WERI-Rb-1 (cell line): ENCODE data around the gene USP24.
A peak's percentile ranks its signal among the peaks of the same experiment; 100 is the strongest.

Source experiments
- DNase-seq: peaks from one replicate; pipeline ENCODE4 v3.0.0-alpha.2; 2020
- H3K27ac ChIP-seq: fragments of 250-450 bp; sonication (Bioruptor Pico); 2 replicates; pipeline ENCODE4 v1.5.1; 2020; ENCODE audit warnings: mild to moderate bottlenecking, moderate library complexity
- H3K27me3 ChIP-seq: fragments of 250-450 bp; sonication (Bioruptor Pico); 2 replicates; pipeline ENCODE4 v1.5.1; 2021; ENCODE audit warnings: mild to moderate bottlenecking, low read depth, moderate library complexity; ENCODE audit not compliant: insufficient read depth, severe bottlenecking
- H3K36me3 ChIP-seq: fragments of 250-450 bp; sonication (Bioruptor Pico); 2 replicates; pipeline ENCODE4 v1.5.1; 2020; ENCODE audit warnings: mild to moderate bottlenecking, moderate library complexity
- H3K4me3 ChIP-seq: 2 replicates; pipeline ENCODE4 v1.5.1; 2011; ENCODE audit warnings: low read depth, mild to moderate bottlenecking, control low read depth, low read length
- H3K9me3 ChIP-seq: fragments of 250-450 bp; sonication (Bioruptor Pico); 2 replicates; pipeline ENCODE4 v1.5.1; 2021; ENCODE audit warnings: mild to moderate bottlenecking, moderate library complexity; ENCODE audit not compliant: severe bottlenecking
- TF ChIP-seq, protein P1 (sequence below): IDR thresholded peaks from 2 replicates; pipeline ENCODE4 v1.5.1; 2011; ENCODE audit warnings: low read depth, mild to moderate bottlenecking, control low read depth, inconsistent platforms, low read length

The USP24 gene

DNA sequence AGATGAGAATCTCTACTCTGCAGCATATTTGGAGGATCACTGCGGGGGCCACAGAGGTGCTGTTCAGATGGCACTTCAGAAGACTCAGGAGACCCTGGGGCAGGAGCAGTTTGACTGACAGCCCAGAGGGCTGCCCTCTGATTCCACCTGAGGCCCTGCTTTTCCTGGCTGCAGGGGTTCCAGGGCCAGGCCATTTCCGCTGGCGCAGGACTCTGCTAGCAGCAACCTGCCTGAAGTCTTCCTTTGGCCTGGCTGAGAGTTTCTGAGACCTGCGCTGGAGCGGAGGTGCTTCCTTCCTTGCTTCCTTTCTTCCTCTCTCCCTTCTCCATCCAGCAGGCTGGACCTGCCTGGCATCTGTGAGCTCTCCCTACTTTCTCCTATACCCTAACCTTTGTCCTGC is 164.0 kb downstream of the USP24 start:
- no peak for DNase-seq
- TF ChIP-seq, protein P1, sequence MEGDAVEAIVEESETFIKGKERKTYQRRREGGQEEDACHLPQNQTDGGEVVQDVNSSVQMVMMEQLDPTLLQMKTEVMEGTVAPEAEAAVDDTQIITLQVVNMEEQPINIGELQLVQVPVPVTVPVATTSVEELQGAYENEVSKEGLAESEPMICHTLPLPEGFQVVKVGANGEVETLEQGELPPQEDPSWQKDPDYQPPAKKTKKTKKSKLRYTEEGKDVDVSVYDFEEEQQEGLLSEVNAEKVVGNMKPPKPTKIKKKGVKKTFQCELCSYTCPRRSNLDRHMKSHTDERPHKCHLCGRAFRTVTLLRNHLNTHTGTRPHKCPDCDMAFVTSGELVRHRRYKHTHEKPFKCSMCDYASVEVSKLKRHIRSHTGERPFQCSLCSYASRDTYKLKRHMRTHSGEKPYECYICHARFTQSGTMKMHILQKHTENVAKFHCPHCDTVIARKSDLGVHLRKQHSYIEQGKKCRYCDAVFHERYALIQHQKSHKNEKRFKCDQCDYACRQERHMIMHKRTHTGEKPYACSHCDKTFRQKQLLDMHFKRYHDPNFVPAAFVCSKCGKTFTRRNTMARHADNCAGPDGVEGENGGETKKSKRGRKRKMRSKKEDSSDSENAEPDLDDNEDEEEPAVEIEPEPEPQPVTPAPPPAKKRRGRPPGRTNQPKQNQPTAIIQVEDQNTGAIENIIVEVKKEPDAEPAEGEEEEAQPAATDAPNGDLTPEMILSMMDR, result no peak
- Histone ChIP-seq H3K27ac (no peak overlapping the region), H3K36me3 (no peaks in the 10 kb centered on the region), H3K27me3 (no peaks in the 10 kb centered on the region), H3K4me3 (no peak overlapping the region), H3K9me3 (no peaks in the 10 kb centered on the region)

DNA sequence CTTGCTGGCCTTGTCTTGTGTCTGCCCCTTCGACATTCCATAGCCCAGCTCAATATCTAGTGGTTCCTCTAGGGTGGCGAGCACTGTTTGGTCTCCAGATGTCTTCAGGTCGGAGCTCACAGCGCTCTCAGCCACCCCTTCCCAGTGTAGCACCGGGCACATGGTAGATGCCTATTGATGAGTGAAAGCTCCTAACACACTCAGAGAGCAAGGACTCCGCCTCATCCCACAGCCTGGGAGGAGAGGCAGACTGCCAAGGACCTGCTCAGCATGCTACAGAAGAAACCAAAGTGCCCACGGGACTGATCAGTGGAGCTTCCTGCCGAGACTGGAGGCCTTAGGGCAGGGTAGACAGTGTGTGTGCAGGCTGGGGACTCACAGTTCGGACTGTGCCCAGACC is 164.9 kb downstream of the USP24 start:
- Histone ChIP-seq H3K27ac (no peak overlapping the region), H3K36me3 (no peaks in the 10 kb centered on the region), H3K27me3 (no peaks in the 10 kb centered on the region), H3K4me3 (no peak overlapping the region), H3K9me3 (no peaks in the 10 kb centered on the region)
- DNase-seq, result no peak
- TF ChIP-seq, protein P1, result no peak

DNA sequence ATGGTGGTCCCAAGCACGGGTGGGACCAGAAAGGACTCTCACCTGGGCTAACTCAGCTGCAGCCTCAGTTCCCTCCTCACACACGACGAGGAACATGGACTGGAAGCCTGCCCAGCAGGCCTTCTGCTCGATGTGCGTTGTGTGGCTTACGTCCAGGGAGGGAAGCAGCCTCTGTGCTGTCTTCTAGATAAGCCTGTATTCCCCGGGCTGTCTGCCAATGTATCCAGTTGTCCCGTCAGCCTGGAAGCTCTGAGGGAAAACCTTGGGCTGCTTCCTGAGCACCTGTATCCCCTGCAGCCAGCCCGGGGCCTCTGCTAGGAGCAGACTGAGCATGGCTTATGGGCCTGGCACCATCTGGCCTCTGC is 165.3 kb downstream of the USP24 start:
- H3K27ac ChIP-seq, result no peak overlapping the region
- TF ChIP-seq, protein P1, result no peak
- H3K36me3 ChIP-seq, result no peaks in the 10 kb centered on the region
- no peak overlapping the region for H3K4me3 ChIP-seq
- no peaks in the 10 kb centered on the region for H3K9me3 ChIP-seq
- no peak for DNase-seq
- no peaks in the 10 kb centered on the region for H3K27me3 ChIP-seq

DNA sequence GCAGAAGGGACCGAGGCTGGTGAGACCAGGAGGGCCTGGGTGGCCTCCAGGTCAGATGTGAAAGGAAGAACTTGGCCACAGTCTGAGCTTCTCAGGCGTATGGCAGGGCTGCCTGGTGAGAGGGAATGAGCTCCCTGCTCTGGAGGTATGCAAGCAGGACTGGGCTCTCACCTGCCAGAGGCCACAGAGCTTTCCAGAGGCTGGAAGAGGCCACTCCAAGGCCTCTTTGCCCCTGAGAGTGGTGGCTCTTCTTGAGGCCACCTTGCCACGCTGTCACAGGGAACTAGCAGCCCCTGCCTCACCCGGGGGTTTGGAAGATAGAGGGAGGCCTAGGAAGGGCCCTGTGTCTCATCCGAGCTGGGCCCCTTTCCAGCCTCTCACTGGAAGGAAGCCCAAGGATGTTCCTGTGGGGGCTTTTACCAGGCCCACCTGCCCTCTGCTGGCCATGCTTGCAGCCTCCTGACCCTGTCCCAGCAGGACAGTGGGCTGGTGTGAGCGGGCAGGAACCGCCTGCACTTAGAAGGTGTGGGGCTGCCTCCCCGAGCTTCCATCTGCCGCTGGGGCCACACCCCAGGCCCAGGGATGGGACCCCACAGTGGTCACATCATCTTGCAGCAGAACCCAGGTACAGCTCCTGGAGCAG is 165.8 kb downstream of the USP24 start:
- Histone ChIP-seq H3K9me3 (no peaks in the 10 kb centered on the region), H3K27ac (no peak overlapping the region), H3K27me3 (no peaks in the 10 kb centered on the region), H3K4me3 (no peak overlapping the region), H3K36me3 (no peaks in the 10 kb centered on the region)
- TF ChIP-seq, protein P1, result peak; percentile 26; the same call in 1 of the 2 replicates
- DNase-seq, result no peak

DNA sequence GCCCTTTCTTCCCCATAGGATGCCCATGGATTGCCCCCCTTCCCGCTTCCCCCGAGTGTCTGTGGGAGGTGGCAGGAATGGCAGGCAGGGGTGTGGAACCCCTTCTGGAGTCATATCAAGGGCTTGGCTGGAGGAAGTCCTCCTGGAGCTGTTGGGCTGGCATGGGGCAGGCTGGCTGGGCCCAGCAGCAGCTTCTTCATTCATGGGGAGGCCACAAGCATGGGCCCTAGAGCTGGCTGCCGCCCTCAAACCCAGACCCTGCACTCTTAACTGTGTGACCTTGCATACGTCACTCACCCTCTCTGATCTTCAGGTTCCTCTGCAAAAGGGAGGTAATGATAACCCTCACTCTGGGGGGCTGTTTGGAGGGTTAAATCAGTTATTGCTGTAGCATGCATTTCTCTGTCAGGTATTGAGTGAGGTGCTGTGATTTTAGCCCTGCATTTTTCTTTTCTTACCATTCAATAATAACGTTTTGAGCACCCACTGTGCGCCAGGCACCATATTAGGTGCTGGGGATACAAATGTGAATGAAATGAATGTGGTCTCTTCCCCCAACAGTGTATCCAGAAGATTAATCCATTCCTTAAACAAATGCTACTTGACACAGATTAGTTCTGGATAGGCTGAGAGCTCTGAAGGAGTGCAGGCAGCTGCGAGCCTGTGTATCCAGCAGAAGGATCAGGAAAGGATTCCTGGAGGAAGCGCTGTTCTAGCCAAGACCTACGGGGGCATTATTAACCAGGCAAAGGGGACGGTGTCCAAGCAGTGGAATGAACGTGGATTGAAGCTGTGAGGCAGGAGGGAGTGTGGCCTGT is 166.5 kb downstream of the USP24 start:
- DNase-seq, result peak; percentile 67
- H3K36me3 ChIP-seq, result no peaks in the 10 kb centered on the region
- no peak overlapping the region for H3K4me3 ChIP-seq
- no peak overlapping the region for H3K27ac ChIP-seq
- H3K9me3 ChIP-seq, result no peaks in the 10 kb centered on the region
- TF ChIP-seq, protein P1, result no peak
- H3K27me3 ChIP-seq, result no peaks in the 10 kb centered on the region
